Smooth muscle cell (in vitro differentiated cells): ENCODE data around the gene KAZALD1. TPM values are rescaled to one million over a fixed set of nuclear protein-coding genes. Genes with fewer than 3 reads are reported as not detected.

Experiments used
- DNase-seq: peaks from one replicate; lab custom pipeline; 2025; ENCODE audit not compliant: unreplicated experiment; lab: John Stamatoyannopoulos, UW
- H2AFZ ChIP-seq: fragments of 200-600 bp; sonication (generic); 2 replicates; pipeline ENCODE4 v1.6.0; 2016; ENCODE audit warnings: antibody characterized with exemption, low read depth, mild to moderate bottlenecking
- H3F3A ChIP-seq: fragments of 200-600 bp; sonication (generic); 2 replicates; pipeline ENCODE4 v1.6.0; 2017; ENCODE audit warnings: antibody characterized with exemption, low read depth
- H3K27ac ChIP-seq: fragments of 200-600 bp; sonication (generic); 2 replicates; pipeline ENCODE4 v1.5.1; 2016; ENCODE audit warnings: low read depth, mild to moderate bottlenecking
- H3K27me3 ChIP-seq: fragments of 200-600 bp; sonication (generic); 2 replicates; pipeline ENCODE4 v1.6.1; 2016; ENCODE audit warnings: low read depth, mild to moderate bottlenecking
- H3K36me3 ChIP-seq: fragments of 200-600 bp; sonication (generic); 2 replicates; pipeline ENCODE4 v1.5.1; 2016; ENCODE audit warnings: low read depth
- H3K4me1 ChIP-seq: fragments of 200-600 bp; sonication (generic); 2 replicates; pipeline ENCODE4 v1.5.1; 2016; ENCODE audit warnings: low read depth
- H3K4me2 ChIP-seq: fragments of 200-600 bp; sonication (generic); 2 replicates; pipeline ENCODE4 v1.6.0; 2016; ENCODE audit warnings: mild to moderate bottlenecking
- H3K4me3 ChIP-seq: fragments of 200-600 bp; sonication (generic); 2 replicates; pipeline ENCODE4 v1.5.1; 2016; ENCODE audit warnings: mild to moderate bottlenecking
- H3K79me2 ChIP-seq: fragments of 200-600 bp; sonication (generic); 2 replicates; pipeline ENCODE4 v1.6.0; 2016; ENCODE audit warnings: low read depth, mild to moderate bottlenecking
- H3K9ac ChIP-seq: fragments of 200-600 bp; sonication (generic); 2 replicates; pipeline ENCODE4 v1.6.0; 2016; ENCODE audit warnings: low read depth
- H3K9me3 ChIP-seq: fragments of 200-600 bp; sonication (generic); replicated peaks from 2 replicates; pipeline ENCODE4 v1.5.1; 2016; ENCODE audit warnings: low read depth
- H4K20me1 ChIP-seq: fragments of 200-600 bp; sonication (generic); 2 replicates; pipeline ENCODE4 v1.6.0; 2016; ENCODE audit warnings: low read depth
- CTCF ChIP-seq: fragments of 200-600 bp; sonication (generic); IDR thresholded peaks from 2 replicates; pipeline ENCODE4 v1.5.1; 2017; ENCODE audit warnings: borderline replicate concordance, mild to moderate bottlenecking, antibody characterized with exemption; ENCODE audit not compliant: insufficient read depth, poor library complexity, severe bottlenecking
- WGBS: methylation state at CpG from one replicate; pipeline ENCODE4 v1.1.7; 2016; ENCODE audit warnings: low lambda C conversion rate; 5-methylcytosine and 5-hydroxymethylcytosine counted together
- polyA plus RNA-seq: library from polyadenylated mRNA; unstranded; fragments of >200 nt; fragmentation: Nextera tagmentation; extraction: Ambion mirVana; gene quantifications from 2 replicates; pipeline ENCODE4 v1.2.1, GENCODE V29; 2016
- total RNA-seq: library from RNA; depleted of rRNA; stranded (reverse); fragments of >200 nt; gene quantifications from 2 replicates; pipeline ENCODE4 v1.2.3, GENCODE V29; 2014

KAZALD1 gene
- total and polyA plus RNA-seq, 2 experiments from 2014 or later, result 13.1 to 20.4 TPM

DNA sequence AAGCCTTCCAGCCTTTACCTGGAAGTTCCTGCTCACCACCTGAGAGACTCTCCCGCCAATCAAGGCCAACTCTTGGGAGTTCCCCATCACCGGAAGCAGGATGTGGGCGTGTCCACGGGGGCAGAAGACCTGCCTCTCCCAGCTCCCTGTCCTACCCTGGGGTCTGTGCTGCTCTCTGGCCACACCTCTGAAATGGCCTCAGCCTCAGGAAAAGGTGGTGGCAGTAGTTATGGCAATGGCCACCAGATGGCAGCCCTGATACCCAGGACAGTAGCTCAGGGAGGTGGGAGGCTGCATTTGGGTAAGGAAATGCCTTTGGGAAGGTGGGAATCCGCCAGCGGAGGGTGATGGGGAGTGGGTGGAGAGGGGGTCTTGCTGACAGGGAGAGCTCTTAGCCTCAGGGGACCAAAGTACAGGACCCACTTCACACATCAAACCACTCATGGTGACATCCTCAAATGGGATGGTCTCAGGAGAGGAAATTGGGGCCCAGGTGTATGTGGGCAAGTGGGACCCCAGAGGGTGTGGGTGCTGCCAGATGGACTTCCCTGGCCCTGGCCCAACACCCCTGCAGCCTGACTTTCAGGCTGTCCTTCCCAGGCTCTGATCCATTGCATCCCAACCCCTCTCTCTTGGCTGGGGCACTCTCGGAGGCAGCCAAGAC, 33.9 kb downstream of the KAZALD1 start:
- TF ChIP-seq CTCF, result peak; percentile 74
- Histone ChIP-seq H3K79me2 (no peaks in the 10 kb centered on the region), H3F3A (no peaks in the 10 kb centered on the region), H3K9ac (no peak overlapping the region), H3K4me1 (no peaks in the 10 kb centered on the region), H3K27me3 (peaks cover 30% of the 10 kb centered on the region), H3K4me2 (no peak overlapping the region), H3K36me3 (no peaks in the 10 kb centered on the region), H3K27ac (no peak overlapping the region), H3K4me3 (no peak overlapping the region), H2AFZ (no peak overlapping the region), H3K9me3 (no peaks in the 10 kb centered on the region), H4K20me1 (no peaks in the 10 kb centered on the region)
- WGBS, result 19% methylated on average over 7 of the region's 7 CpGs
- peak; percentile 12 for DNase-seq

DNA sequence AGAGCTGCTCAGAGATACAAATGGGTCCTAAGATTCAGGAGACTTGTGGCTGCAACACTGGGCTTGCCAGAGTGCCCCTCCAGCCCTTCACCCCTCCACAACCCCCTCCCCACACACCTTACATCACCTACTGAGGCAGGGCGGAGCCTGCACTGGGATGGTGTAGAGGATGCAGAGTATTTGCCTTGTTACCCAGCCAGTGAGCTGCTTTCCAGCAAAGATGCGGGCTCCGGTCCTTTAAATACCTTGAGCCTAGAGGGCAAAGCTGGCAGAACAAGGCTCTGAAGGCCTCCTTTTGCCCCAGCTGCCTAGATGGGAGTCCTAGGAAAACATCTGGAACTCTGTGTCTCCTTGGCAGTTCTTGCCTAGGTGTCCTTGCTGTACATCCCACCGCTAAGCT, 34.6 kb downstream of the KAZALD1 start:
- Histone ChIP-seq H3K9ac (no peak overlapping the region), H3K27me3 (peaks cover 37% of the 10 kb centered on the region)
- no peak for DNase-seq

DNA sequence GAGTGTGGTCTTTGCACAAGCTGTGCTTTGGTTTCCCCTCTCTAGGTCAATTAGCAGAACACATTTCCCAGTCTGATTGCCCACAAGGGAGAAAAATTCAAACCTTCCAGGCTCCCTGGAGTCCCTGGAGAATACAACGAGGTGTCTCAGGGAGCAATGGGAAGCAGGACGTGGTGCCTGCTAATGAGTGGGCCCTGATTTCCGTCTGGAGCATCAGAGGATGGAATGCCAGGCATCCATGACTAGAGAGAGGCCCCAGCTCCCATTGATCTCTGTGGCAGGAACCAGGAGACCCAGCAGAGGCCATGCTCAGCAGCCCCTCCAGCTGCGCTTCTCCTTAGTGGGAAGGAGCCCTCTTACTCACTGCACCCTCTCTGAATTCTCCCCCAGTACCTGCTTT, 36.1 kb downstream of the KAZALD1 start:
- no peaks in the 10 kb centered on the region for H3K9me3 ChIP-seq
- H3K27ac ChIP-seq, result no peak overlapping the region
- H3K27me3 ChIP-seq, result peaks cover 40% of the 10 kb centered on the region
- no peaks in the 10 kb centered on the region for H3K4me1 ChIP-seq
- peak overlapping the region; percentile 2 for H3K4me2 ChIP-seq
- H3K36me3 ChIP-seq, result no peaks in the 10 kb centered on the region
- H3K4me3 ChIP-seq, result no peak overlapping the region
- DNase-seq, result no peak
- no peak overlapping the region for H2AFZ ChIP-seq
- H3F3A ChIP-seq, result no peaks in the 10 kb centered on the region
- 20% methylated on average over 4 of the region's 4 CpGs for WGBS
- H3K9ac ChIP-seq, result no peak overlapping the region
- TF ChIP-seq CTCF, result no peak
- H3K79me2 ChIP-seq, result no peaks in the 10 kb centered on the region
- no peaks in the 10 kb centered on the region for H4K20me1 ChIP-seq

More for the DNA sequence above, 34.6 kb downstream of the KAZALD1 start:
- H3K36me3 ChIP-seq, result no peaks in the 10 kb centered on the region
- no peaks in the 10 kb centered on the region for H3K4me1 ChIP-seq
- no peaks in the 10 kb centered on the region for H3K9me3 ChIP-seq
- no peaks in the 10 kb centered on the region for H3K79me2 ChIP-seq
- no peak overlapping the region for H3K4me2 ChIP-seq
- WGBS, result 97% methylated on average over 4 of the region's 4 CpGs
- H3F3A ChIP-seq, result no peaks in the 10 kb centered on the region
- no peak overlapping the region for H3K4me3 ChIP-seq
- no peak overlapping the region for H3K27ac ChIP-seq
- H2AFZ ChIP-seq, result no peak overlapping the region
- H4K20me1 ChIP-seq, result no peaks in the 10 kb centered on the region
- no peak for TF ChIP-seq CTCF

GRCh38 chr10:101099901-101100300, 38.1 kb downstream of the KAZALD1 start:
- Histone ChIP-seq H3K4me2 (no peak overlapping the region), H3K9ac (no peak overlapping the region), H4K20me1 (no peaks in the 10 kb centered on the region), H3K79me2 (no peaks in the 10 kb centered on the region), H2AFZ (no peak overlapping the region), H3K36me3 (no peaks in the 10 kb centered on the region), H3K9me3 (no peaks in the 10 kb centered on the region), H3K27me3 (peaks cover 53% of the 10 kb centered on the region), H3K4me3 (no peak overlapping the region), H3F3A (no peaks in the 10 kb centered on the region), H3K27ac (no peak overlapping the region), H3K4me1 (no peaks in the 10 kb centered on the region)
- 76% methylated on average over 6 of the region's 6 CpGs for WGBS
- DNase-seq, result no peak
- TF ChIP-seq CTCF, result no peak
